Stimulated activated CD8-positive, alpha-beta memory T cell treated with anti-CD3 and anti-CD28 coated beads, Interleukin-2, amount 100 ng/mL, for 48 hours (primary cell): ENCODE data around the gene TBX20.
"Not testable (repeated sequence)": the region's sequence is repeated elsewhere in the genome, so short reads cannot be mapped to it uniquely, and the experiment has no call there.

Experiments used
- DNase-seq, 2 donors: peaks; one replicate each; pipeline ENCODE4 v3.0.0-alpha.2; 2020; ENCODE audit warnings: low read depth in 2 of 2

TBX20 gene

GRCh38 chr7:35222445-35222844, 31.5 kb downstream of the TBX20 start:
- DNase-seq, result not testable (repeated sequence)

- DNase-seq, result not testable (repeated sequence)
Observed at GRCh38 chr7:35220176-35220575, 33.7 kb downstream of the TBX20 start.

GRCh38 chr7:35216033-35216432, 37.9 kb downstream of the TBX20 start:
- not testable (repeated sequence) for DNase-seq

GRCh38 chr7:35215063-35215462, 38.8 kb downstream of the TBX20 start:
- not testable (repeated sequence) for DNase-seq

GRCh38 chr7:35206924-35207323, 47.0 kb downstream of the TBX20 start:
- not testable (repeated sequence) for DNase-seq

GRCh38 chr7:35204850-35205249, 49.0 kb downstream of the TBX20 start:
- not testable (repeated sequence) for DNase-seq

- not testable (repeated sequence) for DNase-seq
Observed at GRCh38 chr7:35204031-35204430, 49.9 kb downstream of the TBX20 start.

- DNase-seq, result not testable (repeated sequence)
Observed at GRCh38 chr7:35202353-35202752, 51.5 kb downstream of the TBX20 start.

- not testable (repeated sequence) for DNase-seq
Observed at GRCh38 chr7:35200170-35200569, 53.7 kb downstream of the TBX20 start.

GRCh38 chr7:35198370-35199140, 55.3 kb downstream of the TBX20 start:
- not testable (repeated sequence) for DNase-seq

GRCh38 chr7:35191571-35191970, 62.3 kb downstream of the TBX20 start:
- not testable (repeated sequence) for DNase-seq

GRCh38 chr7:35190146-35190773, 63.6 kb downstream of the TBX20 start:
- DNase-seq, result not testable (repeated sequence)

GRCh38 chr7:35186751-35187150, 67.1 kb downstream of the TBX20 start:
- DNase-seq, result not testable (repeated sequence)

- no peak for DNase-seq
Observed at GRCh38 chr7:35185908-35186731, 67.8 kb downstream of the TBX20 start.

- not testable (repeated sequence) for DNase-seq
Observed at GRCh38 chr7:35185578-35185907, 68.4 kb downstream of the TBX20 start.

- not testable (repeated sequence) for DNase-seq
Observed at GRCh38 chr7:35184961-35185360, 68.9 kb downstream of the TBX20 start.

- DNase-seq, result not testable (repeated sequence)
Observed at GRCh38 chr7:35183873-35184503, 69.9 kb downstream of the TBX20 start.

- not testable (repeated sequence) for DNase-seq
Observed at GRCh38 chr7:35180665-35181064, 73.2 kb downstream of the TBX20 start.

GRCh38 chr7:35173176-35173575, 80.7 kb downstream of the TBX20 start:
- DNase-seq, result not testable (repeated sequence)

- DNase-seq, result not testable (repeated sequence)
Observed at GRCh38 chr7:35172131-35172530, 81.8 kb downstream of the TBX20 start.

GRCh38 chr7:35167658-35168057, 86.2 kb downstream of the TBX20 start:
- not testable (repeated sequence) for DNase-seq

GRCh38 chr7:35167158-35167557, 86.7 kb downstream of the TBX20 start:
- not testable (repeated sequence) for DNase-seq
